ENCODE results near the gene PRR5L. TPM values are rescaled to one million over a fixed set of nuclear protein-coding genes. Genes with fewer than 3 reads are reported as not detected.

The PRR5L gene
- total and polyA plus RNA-seq, 2 experiments from 2014 or later: 3.1 to 8.9 TPM

DNA sequence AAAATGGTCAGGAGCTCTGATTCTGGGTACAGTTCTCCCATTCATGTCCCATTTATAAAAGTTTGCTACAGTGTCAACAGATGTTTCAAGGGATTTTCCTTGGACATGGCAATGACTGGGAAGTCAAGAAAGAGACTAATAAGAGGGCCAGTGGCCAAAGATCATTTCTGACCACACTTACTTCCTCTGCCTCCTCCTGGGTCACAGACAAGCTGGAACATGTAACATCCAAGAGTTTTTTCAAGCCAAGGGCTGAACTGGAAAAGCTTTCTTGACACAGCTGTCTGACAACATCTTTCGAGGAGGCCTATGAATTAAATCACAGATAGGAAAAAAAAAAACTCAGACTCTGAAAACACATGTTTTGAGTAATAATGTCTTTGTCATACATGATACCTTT, 15.6 kb upstream of the PRR5L start (continued):
- TF ChIP-seq, protein P1, sequence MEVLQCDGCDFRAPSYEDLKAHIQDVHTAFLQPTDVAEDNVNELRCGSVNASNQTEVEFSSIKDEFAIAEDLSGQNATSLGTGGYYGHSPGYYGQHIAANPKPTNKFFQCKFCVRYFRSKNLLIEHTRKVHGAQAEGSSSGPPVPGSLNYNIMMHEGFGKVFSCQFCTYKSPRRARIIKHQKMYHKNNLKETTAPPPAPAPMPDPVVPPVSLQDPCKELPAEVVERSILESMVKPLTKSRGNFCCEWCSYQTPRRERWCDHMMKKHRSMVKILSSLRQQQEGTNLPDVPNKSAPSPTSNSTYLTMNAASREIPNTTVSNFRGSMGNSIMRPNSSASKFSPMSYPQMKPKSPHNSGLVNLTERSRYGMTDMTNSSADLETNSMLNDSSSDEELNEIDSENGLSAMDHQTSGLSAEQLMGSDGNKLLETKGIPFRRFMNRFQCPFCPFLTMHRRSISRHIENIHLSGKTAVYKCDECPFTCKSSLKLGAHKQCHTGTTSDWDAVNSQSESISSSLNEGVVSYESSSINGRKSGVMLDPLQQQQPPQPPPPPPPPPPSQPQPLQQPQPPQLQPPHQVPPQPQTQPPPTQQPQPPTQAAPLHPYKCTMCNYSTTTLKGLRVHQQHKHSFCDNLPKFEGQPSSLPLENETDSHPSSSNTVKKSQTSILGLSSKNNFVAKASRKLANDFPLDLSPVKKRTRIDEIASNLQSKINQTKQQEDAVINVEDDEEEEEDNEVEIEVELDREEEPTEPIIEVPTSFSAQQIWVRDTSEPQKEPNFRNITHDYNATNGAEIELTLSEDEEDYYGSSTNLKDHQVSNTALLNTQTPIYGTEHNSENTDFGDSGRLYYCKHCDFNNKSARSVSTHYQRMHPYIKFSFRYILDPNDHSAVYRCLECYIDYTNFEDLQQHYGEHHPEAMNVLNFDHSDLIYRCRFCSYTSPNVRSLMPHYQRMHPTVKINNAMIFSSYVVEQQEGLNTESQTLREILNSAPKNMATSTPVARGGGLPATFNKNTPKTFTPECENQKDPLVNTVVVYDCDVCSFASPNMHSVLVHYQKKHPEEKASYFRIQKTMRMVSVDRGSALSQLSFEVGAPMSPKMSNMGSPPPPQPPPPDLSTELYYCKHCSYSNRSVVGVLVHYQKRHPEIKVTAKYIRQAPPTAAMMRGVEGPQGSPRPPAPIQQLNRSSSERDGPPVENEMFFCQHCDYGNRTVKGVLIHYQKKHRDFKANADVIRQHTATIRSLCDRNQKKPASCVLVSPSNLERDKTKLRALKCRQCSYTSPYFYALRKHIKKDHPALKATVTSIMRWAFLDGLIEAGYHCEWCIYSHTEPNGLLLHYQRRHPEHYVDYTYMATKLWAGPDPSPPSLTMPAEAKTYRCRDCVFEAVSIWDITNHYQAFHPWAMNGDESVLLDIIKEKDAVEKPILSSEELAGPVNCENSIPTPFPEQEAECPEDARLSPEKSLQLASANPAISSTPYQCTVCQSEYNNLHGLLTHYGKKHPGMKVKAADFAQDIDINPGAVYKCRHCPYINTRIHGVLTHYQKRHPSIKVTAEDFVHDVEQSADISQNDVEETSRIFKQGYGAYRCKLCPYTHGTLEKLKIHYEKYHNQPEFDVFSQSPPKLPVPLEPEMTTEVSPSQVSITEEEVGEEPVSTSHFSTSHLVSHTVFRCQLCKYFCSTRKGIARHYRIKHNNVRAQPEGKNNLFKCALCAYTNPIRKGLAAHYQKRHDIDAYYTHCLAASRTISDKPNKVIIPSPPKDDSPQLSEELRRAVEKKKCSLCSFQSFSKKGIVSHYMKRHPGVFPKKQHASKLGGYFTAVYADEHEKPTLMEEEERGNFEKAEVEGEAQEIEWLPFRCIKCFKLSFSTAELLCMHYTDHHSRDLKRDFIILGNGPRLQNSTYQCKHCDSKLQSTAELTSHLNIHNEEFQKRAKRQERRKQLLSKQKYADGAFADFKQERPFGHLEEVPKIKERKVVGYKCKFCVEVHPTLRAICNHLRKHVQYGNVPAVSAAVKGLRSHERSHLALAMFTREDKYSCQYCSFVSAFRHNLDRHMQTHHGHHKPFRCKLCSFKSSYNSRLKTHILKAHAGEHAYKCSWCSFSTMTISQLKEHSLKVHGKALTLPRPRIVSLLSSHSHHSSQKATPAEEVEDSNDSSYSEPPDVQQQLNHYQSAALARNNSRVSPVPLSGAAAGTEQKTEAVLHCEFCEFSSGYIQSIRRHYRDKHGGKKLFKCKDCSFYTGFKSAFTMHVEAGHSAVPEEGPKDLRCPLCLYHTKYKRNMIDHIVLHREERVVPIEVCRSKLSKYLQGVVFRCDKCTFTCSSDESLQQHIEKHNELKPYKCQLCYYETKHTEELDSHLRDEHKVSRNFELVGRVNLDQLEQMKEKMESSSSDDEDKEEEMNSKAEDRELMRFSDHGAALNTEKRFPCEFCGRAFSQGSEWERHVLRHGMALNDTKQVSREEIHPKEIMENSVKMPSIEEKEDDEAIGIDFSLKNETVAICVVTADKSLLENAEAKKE (CRISPR knock-in tag; IDR thresholded peaks at IDR 0.05): no peak
- TF ChIP-seq, protein P2, sequence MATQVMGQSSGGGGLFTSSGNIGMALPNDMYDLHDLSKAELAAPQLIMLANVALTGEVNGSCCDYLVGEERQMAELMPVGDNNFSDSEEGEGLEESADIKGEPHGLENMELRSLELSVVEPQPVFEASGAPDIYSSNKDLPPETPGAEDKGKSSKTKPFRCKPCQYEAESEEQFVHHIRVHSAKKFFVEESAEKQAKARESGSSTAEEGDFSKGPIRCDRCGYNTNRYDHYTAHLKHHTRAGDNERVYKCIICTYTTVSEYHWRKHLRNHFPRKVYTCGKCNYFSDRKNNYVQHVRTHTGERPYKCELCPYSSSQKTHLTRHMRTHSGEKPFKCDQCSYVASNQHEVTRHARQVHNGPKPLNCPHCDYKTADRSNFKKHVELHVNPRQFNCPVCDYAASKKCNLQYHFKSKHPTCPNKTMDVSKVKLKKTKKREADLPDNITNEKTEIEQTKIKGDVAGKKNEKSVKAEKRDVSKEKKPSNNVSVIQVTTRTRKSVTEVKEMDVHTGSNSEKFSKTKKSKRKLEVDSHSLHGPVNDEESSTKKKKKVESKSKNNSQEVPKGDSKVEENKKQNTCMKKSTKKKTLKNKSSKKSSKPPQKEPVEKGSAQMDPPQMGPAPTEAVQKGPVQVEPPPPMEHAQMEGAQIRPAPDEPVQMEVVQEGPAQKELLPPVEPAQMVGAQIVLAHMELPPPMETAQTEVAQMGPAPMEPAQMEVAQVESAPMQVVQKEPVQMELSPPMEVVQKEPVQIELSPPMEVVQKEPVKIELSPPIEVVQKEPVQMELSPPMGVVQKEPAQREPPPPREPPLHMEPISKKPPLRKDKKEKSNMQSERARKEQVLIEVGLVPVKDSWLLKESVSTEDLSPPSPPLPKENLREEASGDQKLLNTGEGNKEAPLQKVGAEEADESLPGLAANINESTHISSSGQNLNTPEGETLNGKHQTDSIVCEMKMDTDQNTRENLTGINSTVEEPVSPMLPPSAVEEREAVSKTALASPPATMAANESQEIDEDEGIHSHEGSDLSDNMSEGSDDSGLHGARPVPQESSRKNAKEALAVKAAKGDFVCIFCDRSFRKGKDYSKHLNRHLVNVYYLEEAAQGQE (IDR thresholded peaks at IDR 0.05; ENCODE audit: unreplicated experiment): no peak
- TF ChIP-seq ZNF114 (CRISPR knock-in tag; IDR thresholded peaks at IDR 0.05) (no peak), ZNF331 (CRISPR knock-in tag; IDR thresholded peaks at IDR 0.05; ENCODE audit: low read depth) (no peak), JUNB (IDR thresholded peaks at IDR 0.05; ENCODE audit: unreplicated experiment) (no peak), POLR2AphosphoS5 (IDR thresholded peaks at IDR 0.05; ENCODE audit: low read depth) (no peak), EZH2 (IDR thresholded peaks at IDR 0.05; ENCODE audit: low read depth, unreplicated experiment) (no peak), EZH2phosphoT487 (IDR thresholded peaks at IDR 0.05; ENCODE audit: unreplicated experiment) (no peak), CREB1 (CRISPR knock-in tag; IDR thresholded peaks at IDR 0.05; ENCODE audit: low read depth) (no peak), NANOG (IDR thresholded peaks at IDR 0.05; ENCODE audit: borderline replicate concordance) (no peak)
- TF ChIP-seq, protein P3, sequence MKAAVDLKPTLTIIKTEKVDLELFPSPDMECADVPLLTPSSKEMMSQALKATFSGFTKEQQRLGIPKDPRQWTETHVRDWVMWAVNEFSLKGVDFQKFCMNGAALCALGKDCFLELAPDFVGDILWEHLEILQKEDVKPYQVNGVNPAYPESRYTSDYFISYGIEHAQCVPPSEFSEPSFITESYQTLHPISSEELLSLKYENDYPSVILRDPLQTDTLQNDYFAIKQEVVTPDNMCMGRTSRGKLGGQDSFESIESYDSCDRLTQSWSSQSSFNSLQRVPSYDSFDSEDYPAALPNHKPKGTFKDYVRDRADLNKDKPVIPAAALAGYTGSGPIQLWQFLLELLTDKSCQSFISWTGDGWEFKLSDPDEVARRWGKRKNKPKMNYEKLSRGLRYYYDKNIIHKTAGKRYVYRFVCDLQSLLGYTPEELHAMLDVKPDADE (IDR thresholded peaks at IDR 0.05): no peak
- TF ChIP-seq, protein P4, sequence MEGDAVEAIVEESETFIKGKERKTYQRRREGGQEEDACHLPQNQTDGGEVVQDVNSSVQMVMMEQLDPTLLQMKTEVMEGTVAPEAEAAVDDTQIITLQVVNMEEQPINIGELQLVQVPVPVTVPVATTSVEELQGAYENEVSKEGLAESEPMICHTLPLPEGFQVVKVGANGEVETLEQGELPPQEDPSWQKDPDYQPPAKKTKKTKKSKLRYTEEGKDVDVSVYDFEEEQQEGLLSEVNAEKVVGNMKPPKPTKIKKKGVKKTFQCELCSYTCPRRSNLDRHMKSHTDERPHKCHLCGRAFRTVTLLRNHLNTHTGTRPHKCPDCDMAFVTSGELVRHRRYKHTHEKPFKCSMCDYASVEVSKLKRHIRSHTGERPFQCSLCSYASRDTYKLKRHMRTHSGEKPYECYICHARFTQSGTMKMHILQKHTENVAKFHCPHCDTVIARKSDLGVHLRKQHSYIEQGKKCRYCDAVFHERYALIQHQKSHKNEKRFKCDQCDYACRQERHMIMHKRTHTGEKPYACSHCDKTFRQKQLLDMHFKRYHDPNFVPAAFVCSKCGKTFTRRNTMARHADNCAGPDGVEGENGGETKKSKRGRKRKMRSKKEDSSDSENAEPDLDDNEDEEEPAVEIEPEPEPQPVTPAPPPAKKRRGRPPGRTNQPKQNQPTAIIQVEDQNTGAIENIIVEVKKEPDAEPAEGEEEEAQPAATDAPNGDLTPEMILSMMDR (conservative IDR thresholded peaks at IDR 0.05; ENCODE audit: low read depth in 2 of 2): no peak

Data from GM23338 (cell line).